Osteocyte (in vitro differentiated cells): ENCODE results near the gene PIGW. TPM values are rescaled to one million over a fixed set of nuclear protein-coding genes. Genes with fewer than 3 reads are reported as not detected.

ENCODE experiments used
- DNase-seq: peaks from one replicate; pipeline ENCODE4 v3.0.0; 2021; ENCODE audit warnings: mixed read lengths; ENCODE audit not compliant: unreplicated experiment; ENCODE audit errors: extremely low spot score
- H3K27ac Mint-ChIP-seq: one replicate; pipeline ENCODE4 v1.8.0; 2021; ENCODE audit warnings: mild to moderate bottlenecking, mixed read lengths; ENCODE audit not compliant: unreplicated experiment
- H3K27me3 Mint-ChIP-seq: one replicate; pipeline ENCODE4 v1.8.0; 2021; ENCODE audit warnings: mixed read lengths; ENCODE audit not compliant: unreplicated experiment
- H3K36me3 Mint-ChIP-seq: one replicate; pipeline ENCODE4 v1.8.0; 2021; ENCODE audit warnings: mixed read lengths; ENCODE audit not compliant: unreplicated experiment
- H3K4me1 Mint-ChIP-seq: one replicate; pipeline ENCODE4 v1.8.0; 2021; ENCODE audit warnings: mixed read lengths; ENCODE audit not compliant: unreplicated experiment
- H3K4me3 Mint-ChIP-seq: one replicate; pipeline ENCODE4 v1.8.0; 2021; ENCODE audit warnings: mild to moderate bottlenecking, moderate library complexity, mixed read lengths; ENCODE audit not compliant: unreplicated experiment
- H3K9me3 Mint-ChIP-seq: one replicate; pipeline ENCODE4 v1.8.0; 2021; ENCODE audit warnings: mixed read lengths; ENCODE audit not compliant: unreplicated experiment
- CTCF ChIP-seq: fragments of 200-600 bp; sonication (generic); IDR thresholded peaks from 2 replicates; pipeline ENCODE4 v1.5.0; 2021; ENCODE audit warnings: antibody characterized with exemption, mild to moderate bottlenecking, moderate library complexity
- total RNA-seq: library from RNA; stranded (reverse); gene quantifications from 2 replicates; pipeline ENCODE4 v1.2.1, GENCODE V29; 2021

PIGW gene
- total RNA-seq, 1 donor from 2014 or later: 9.7 TPM

DNA sequence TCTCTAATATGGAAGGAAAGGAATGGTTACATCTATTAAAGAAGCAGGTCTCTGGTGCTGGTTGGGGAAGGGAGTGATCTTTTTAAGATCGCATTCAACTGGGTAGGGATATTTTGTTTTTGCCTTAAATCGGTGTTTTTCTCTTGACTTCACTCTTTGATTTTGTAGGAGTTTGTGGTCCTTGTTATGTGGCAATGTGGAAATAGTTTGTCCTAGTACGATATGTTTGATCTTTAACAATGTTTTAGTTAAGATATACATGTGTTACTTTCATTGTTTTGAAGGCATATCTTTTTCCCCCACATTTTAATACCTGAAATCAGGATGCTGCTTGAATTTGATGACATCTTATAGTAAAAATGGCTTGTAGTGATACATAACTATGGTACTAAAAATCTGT, 18.7 kb downstream of the PIGW start:
- H3K4me3 Mint-ChIP-seq: no peak overlapping the region
- H3K27ac Mint-ChIP-seq: peak overlapping the region; percentile 13

GRCh38 chr17:36566081-36566480, 31.3 kb downstream of the PIGW start:
- no peak for TF ChIP-seq CTCF
- H3K4me1 Mint-ChIP-seq: no peaks in the 10 kb centered on the region
- H3K9me3 Mint-ChIP-seq: no peaks in the 10 kb centered on the region
- H3K27me3 Mint-ChIP-seq: no peaks in the 10 kb centered on the region
- no peak overlapping the region for H3K27ac Mint-ChIP-seq
- no peak overlapping the region for H3K4me3 Mint-ChIP-seq
- DNase-seq: no peak
- H3K36me3 Mint-ChIP-seq: peaks cover 41% of the 10 kb centered on the region

More for the DNA sequence above, 18.7 kb downstream of the PIGW start:
- Mint-ChIP-seq H3K4me1 (peaks cover 30% of the 10 kb centered on the region), H3K27me3 (no peaks in the 10 kb centered on the region), H3K36me3 (peaks cover 28% of the 10 kb centered on the region), H3K9me3 (no peaks in the 10 kb centered on the region)
- TF ChIP-seq CTCF: no peak
- no peak for DNase-seq

DNA sequence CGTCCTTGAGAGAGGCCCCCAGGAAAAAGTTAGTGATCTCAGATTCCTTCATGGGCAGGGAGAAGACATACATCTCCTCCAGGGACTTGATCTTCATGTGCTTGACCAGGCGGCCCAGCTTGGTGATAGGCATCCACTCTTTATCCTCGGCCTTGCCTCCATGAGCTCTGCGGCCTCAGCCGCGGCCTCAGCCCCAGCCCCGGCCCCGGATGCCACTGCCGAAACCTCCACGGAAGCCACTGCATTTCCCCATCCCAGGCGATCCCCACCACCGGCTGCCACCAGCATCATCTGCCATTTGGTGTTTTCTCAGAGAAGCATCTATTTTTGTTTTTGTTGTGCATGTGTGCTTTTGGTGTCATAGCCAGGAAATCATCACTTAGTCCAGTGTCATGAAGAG, 40.2 kb downstream of the PIGW start:
- H3K4me3 Mint-ChIP-seq: no peak overlapping the region
- H3K36me3 Mint-ChIP-seq: peaks cover 21% of the 10 kb centered on the region
- no peak for TF ChIP-seq CTCF
- no peaks in the 10 kb centered on the region for H3K4me1 Mint-ChIP-seq
- H3K27ac Mint-ChIP-seq: no peak overlapping the region
- DNase-seq: peak; percentile 68
- H3K9me3 Mint-ChIP-seq: no peaks in the 10 kb centered on the region
- H3K27me3 Mint-ChIP-seq: no peaks in the 10 kb centered on the region

- DNase-seq: no peak
- Mint-ChIP-seq H3K27ac (no peak overlapping the region), H3K36me3 (peaks cover 23% of the 10 kb centered on the region), H3K4me3 (no peak overlapping the region), H3K27me3 (no peaks in the 10 kb centered on the region), H3K9me3 (no peaks in the 10 kb centered on the region), H3K4me1 (no peaks in the 10 kb centered on the region)
- TF ChIP-seq CTCF: no peak
Observed at GRCh38 chr17:36576793-36577192, 42.0 kb downstream of the PIGW start.

- Mint-ChIP-seq H3K4me3 (no peak overlapping the region), H3K27me3 (no peaks in the 10 kb centered on the region), H3K36me3 (peaks cover 28% of the 10 kb centered on the region), H3K27ac (no peak overlapping the region), H3K9me3 (no peaks in the 10 kb centered on the region), H3K4me1 (no peaks in the 10 kb centered on the region)
- no peak for TF ChIP-seq CTCF
- DNase-seq: no peak
Observed at GRCh38 chr17:36578671-36579070, 43.9 kb downstream of the PIGW start.
